ENCODE results near the gene KCNH8.

GRCh38 chr3:19202303-19202702 is 54.0 kb downstream of the KCNH8 start:
- TF ChIP-seq ZNF70 (CRISPR knock-in tag; IDR thresholded peaks at IDR 0.05) (no peak), CSDC2 (CRISPR knock-in tag; IDR thresholded peaks at IDR 0.05) (no peak), PATZ1 (CRISPR knock-in tag; IDR thresholded peaks at IDR 0.05; ENCODE audit: borderline replicate concordance) (no peak), ZFP30 (CRISPR knock-in tag; IDR thresholded peaks at IDR 0.05) (no peak)

Measured in SK-N-SH treated with all-trans-retinoic acid at 6 μM for 48 hours (cell line).